Endothelial cell (in vitro differentiated cells): ENCODE measurements around the gene SLN. TPM values are rescaled to one million over a fixed set of nuclear protein-coding genes. Genes with fewer than 3 reads are reported as not detected.

Experiments
- DNase-seq: peaks from one replicate; pipeline ENCODE4 v3.0.0; 2021; ENCODE audit warnings: low spot score
- H3K27ac Mint-ChIP-seq: one replicate; pipeline ENCODE4 v1.8.0; 2021; ENCODE audit warnings: mixed read lengths, inconsistent platforms; ENCODE audit not compliant: unreplicated experiment
- H3K27me3 Mint-ChIP-seq: one replicate; pipeline ENCODE4 v1.8.0; 2021; ENCODE audit warnings: mild to moderate bottlenecking, moderate library complexity, mixed read lengths, inconsistent platforms; ENCODE audit not compliant: unreplicated experiment
- H3K36me3 Mint-ChIP-seq: one replicate; pipeline ENCODE4 v1.8.0; 2021; ENCODE audit warnings: mild to moderate bottlenecking, low read depth, mixed read lengths, inconsistent platforms; ENCODE audit not compliant: unreplicated experiment
- H3K4me1 Mint-ChIP-seq: one replicate; pipeline ENCODE4 v1.8.0; 2021; ENCODE audit warnings: mild to moderate bottlenecking, mixed read lengths, inconsistent platforms; ENCODE audit not compliant: unreplicated experiment
- H3K4me3 Mint-ChIP-seq: one replicate; pipeline ENCODE4 v1.8.0; 2021; ENCODE audit warnings: mild to moderate bottlenecking, mixed read lengths, inconsistent platforms; ENCODE audit not compliant: unreplicated experiment
- H3K9me3 Mint-ChIP-seq: one replicate; pipeline ENCODE4 v1.8.0; 2021; ENCODE audit warnings: mixed read lengths, inconsistent platforms; ENCODE audit not compliant: unreplicated experiment
- total RNA-seq: library from RNA; stranded (reverse); fragmentation: NEBNext Ultra II Directional; extraction: Animal tissue kit (Norgen Biotek cat#: 25700); gene quantifications from one replicate; pipeline ENCODE4 v1.2.1, GENCODE V29; 2021; ENCODE audit not compliant: unreplicated experiment
- TF ChIP-seq, protein P1 (sequence below): fragments of 200-600 bp; sonication (generic); IDR thresholded peaks from one replicate; pipeline ENCODE4 v1.5.0; 2021; ENCODE audit warnings: antibody characterized with exemption; ENCODE audit not compliant: unreplicated experiment

The SLN gene
- total RNA-seq, 1 donor from 2014 or later: not detected

GRCh38 chr11:107675902-107676301, 36.0 kb downstream of the SLN start:
- H3K27me3 Mint-ChIP-seq: no peaks in the 10 kb centered on the region

DNA sequence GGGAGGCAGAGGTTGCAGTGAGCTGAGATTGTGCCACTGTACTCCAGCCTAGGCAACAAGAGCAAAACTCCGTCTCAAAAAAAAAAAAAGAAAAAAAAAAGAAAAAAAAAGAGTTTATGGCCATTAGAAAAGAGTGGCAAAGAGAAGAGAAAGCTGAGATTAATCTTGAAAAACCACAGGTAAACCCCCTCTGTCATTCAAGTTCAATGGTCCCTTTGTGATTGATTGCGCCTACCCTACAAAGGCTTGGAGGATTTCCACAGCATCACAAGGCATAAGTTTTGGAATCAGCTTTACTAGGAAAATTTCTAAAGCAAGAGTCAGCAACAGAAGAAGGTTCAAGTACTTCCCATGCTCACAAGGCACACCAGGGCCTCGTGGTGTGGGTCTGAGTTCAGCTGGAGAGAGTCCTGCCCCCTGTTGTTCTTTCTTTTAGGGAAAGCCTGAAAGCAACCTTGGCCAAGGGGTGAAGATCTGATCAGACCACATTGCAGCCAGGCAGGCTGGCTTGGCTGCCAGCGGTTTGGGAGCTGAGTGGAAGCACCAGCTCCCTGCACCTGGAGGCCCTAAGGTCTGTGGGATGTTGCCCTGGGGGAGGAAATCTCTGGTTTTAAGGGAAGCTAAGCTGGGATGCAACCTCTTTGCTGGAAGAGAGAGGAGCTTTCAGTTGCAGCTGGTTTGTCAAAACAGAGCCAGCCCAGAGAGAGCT, 41.8 kb downstream of the SLN start:
- Mint-ChIP-seq H3K9me3 (no peaks in the 10 kb centered on the region), H3K36me3 (no peaks in the 10 kb centered on the region), H3K27me3 (no peaks in the 10 kb centered on the region), H3K4me3 (no peak overlapping the region), H3K4me1 (peaks cover 4% of the 10 kb centered on the region), H3K27ac (no peak overlapping the region)
- TF ChIP-seq, protein P1, sequence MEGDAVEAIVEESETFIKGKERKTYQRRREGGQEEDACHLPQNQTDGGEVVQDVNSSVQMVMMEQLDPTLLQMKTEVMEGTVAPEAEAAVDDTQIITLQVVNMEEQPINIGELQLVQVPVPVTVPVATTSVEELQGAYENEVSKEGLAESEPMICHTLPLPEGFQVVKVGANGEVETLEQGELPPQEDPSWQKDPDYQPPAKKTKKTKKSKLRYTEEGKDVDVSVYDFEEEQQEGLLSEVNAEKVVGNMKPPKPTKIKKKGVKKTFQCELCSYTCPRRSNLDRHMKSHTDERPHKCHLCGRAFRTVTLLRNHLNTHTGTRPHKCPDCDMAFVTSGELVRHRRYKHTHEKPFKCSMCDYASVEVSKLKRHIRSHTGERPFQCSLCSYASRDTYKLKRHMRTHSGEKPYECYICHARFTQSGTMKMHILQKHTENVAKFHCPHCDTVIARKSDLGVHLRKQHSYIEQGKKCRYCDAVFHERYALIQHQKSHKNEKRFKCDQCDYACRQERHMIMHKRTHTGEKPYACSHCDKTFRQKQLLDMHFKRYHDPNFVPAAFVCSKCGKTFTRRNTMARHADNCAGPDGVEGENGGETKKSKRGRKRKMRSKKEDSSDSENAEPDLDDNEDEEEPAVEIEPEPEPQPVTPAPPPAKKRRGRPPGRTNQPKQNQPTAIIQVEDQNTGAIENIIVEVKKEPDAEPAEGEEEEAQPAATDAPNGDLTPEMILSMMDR: no peak
- DNase-seq: no peak

More at GRCh38 chr11:107675902-107676301, 36.0 kb downstream of the SLN start:
- no peak overlapping the region for H3K27ac Mint-ChIP-seq
- TF ChIP-seq, protein P1: no peak
- H3K4me1 Mint-ChIP-seq: no peaks in the 10 kb centered on the region
- H3K36me3 Mint-ChIP-seq: no peaks in the 10 kb centered on the region
- H3K9me3 Mint-ChIP-seq: no peaks in the 10 kb centered on the region
- no peak for DNase-seq
- H3K4me3 Mint-ChIP-seq: no peak overlapping the region

DNA sequence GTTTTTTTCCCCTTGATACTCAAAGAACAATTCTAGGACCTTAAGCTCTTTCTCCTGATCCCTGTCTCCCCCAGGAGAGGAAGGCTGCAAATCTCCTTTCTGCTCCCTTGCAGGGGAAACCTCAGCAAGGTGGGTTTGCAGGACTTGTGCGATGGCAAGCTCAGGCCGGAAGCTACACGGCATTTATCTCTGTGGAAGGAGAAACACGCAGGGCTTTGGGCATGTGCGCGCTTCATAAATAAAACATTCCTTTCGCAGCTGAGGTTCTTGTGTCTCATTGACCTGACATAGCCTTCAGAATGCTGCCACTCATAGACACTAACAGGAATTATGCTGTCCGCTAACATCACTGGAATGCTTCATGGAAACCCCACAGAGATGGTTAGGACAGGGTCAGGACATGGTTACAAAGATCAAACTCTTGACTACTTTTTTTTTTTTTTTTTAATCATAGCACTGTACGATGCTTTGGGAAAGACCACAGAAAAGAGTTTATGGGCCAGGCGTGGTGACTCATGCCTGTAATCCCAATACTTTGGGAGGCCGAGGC, 42.6 kb downstream of the SLN start:
- no peaks in the 10 kb centered on the region for H3K36me3 Mint-ChIP-seq
- no peaks in the 10 kb centered on the region for H3K9me3 Mint-ChIP-seq

GRCh38 chr11:107666911-107667613, 44.8 kb downstream of the SLN start:
- Mint-ChIP-seq H3K9me3 (no peaks in the 10 kb centered on the region), H3K27me3 (no peaks in the 10 kb centered on the region), H3K4me3 (no peak overlapping the region), H3K36me3 (no peaks in the 10 kb centered on the region), H3K27ac (no peak overlapping the region), H3K4me1 (peaks cover 4% of the 10 kb centered on the region)
- TF ChIP-seq, protein P1: no peak
- DNase-seq: no peak

More for the DNA sequence above, 42.6 kb downstream of the SLN start:
- TF ChIP-seq, protein P1: no peak
- no peak for DNase-seq
- peaks cover 4% of the 10 kb centered on the region for H3K4me1 Mint-ChIP-seq
- H3K27ac Mint-ChIP-seq: no peak overlapping the region
- H3K27me3 Mint-ChIP-seq: no peaks in the 10 kb centered on the region
- no peak overlapping the region for H3K4me3 Mint-ChIP-seq

DNA sequence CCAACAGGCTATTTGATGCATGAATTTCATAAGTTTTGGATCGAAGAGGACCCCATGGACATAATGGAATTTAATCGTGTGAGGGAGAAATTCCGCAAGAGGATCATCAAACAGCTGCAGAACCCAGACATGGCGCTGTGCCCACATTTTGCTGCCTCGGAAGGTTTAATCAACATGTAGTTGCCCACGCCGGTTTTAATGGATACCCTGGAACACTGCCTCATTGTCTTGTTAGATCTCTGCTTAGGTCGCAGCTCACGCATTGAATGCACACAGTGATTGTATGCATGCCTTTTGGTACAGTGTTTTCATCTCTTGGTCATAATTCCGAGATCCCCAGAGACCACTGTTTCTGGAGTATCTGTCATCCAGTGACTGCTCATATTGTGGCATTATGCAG, 46.8 kb downstream of the SLN start:
- no peak for DNase-seq
- no peak overlapping the region for H3K27ac Mint-ChIP-seq
- TF ChIP-seq, protein P1: no peak
- no peaks in the 10 kb centered on the region for H3K27me3 Mint-ChIP-seq
- H3K36me3 Mint-ChIP-seq: no peaks in the 10 kb centered on the region
- no peaks in the 10 kb centered on the region for H3K9me3 Mint-ChIP-seq
- no peak overlapping the region for H3K4me3 Mint-ChIP-seq
- H3K4me1 Mint-ChIP-seq: peaks cover 4% of the 10 kb centered on the region
